HL-60 (cell line): ENCODE measurements around the gene SSTR1.
"Not testable (repeated sequence)": the region's sequence is repeated elsewhere in the genome, so short reads cannot be mapped to it uniquely, and the experiment has no call there.

Experiments
- DNase-seq, 2 experiments: peaks; one replicate each; pipeline ENCODE4 v3.0.0-alpha.2; 2010 to 2020; ENCODE audit warnings: low read depth in 1 of 2, low spot score in 1 of 2
- H3K27ac ChIP-seq: fragments of 250-450 bp; sonication (Bioruptor Pico); replicated peaks from 2 replicates; pipeline ENCODE4 v1.5.1; 2020; ENCODE audit warnings: mild to moderate bottlenecking, moderate library complexity
- H3K27me3 ChIP-seq: fragments of 250-450 bp; sonication (Bioruptor Pico); 2 replicates; pipeline ENCODE4 v1.5.1; 2021; ENCODE audit warnings: mild to moderate bottlenecking, moderate library complexity; ENCODE audit not compliant: insufficient read depth, poor library complexity, severe bottlenecking
- H3K4me3 ChIP-seq: replicated peaks from 2 replicates; pipeline ENCODE4 v1.5.1; 2011; ENCODE audit warnings: mild to moderate bottlenecking, control low read depth, low read length; ENCODE audit not compliant: insufficient read depth
- CTCF ChIP-seq: IDR thresholded peaks from one replicate; pipeline ENCODE4 v1.5.1; 2011; ENCODE audit warnings: low read length, control low read depth, inconsistent platforms; ENCODE audit not compliant: insufficient read depth
- GABPA ChIP-seq: IDR thresholded peaks from 2 replicates; pipeline ENCODE4 v1.6.1; 2012; ENCODE audit warnings: low read depth
- POLR2AphosphoS5 ChIP-seq: IDR thresholded peaks from 2 replicates; pipeline ENCODE4 v1.6.1; 2012; ENCODE audit warnings: low read depth
- SPI1 ChIP-seq: IDR thresholded peaks from 2 replicates; pipeline ENCODE4 v1.6.1; 2012; ENCODE audit warnings: low read depth, mild to moderate bottlenecking, borderline replicate concordance
- TF ChIP-seq, protein P1 (sequence below): IDR thresholded peaks from 2 replicates; pipeline ENCODE4 v1.6.1; 2012; ENCODE audit warnings: low read depth; ENCODE audit not compliant: insufficient replicate concordance

SSTR1 gene

DNA sequence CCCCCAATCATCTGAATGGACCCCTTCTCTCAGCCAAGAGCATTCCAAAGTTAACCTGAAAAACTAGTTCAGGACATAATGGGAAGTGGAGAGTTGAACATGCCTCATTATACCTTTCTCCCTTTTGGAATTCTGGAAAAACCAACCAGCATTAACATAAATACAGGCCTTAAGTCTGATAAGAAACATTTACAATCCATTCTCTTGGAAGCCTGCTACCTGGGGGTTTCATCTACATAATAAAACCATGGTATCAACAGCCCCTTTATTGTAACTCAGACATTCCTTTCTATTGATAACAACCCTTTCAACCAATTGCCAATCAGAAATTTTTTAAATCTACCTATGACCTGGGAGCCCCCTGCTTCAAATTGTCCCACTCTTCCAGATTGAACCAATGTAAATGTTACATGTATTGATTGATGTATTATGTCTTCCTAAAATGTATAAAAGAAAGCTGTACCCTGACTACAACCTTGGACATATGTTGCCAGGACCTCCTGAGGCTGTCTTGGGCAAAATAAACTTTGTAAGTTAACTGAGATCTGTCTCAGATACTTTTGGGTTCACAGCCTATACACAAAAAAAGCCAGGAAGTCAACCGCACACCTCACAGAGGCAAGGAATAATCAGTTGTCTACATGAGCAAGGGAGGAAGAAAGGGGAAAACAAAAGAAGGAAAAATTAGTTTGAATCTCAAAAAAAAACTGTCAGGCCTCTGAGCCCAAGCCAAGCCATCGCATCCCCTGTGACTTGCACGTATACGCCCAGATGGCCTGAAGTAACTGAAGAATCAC lies 17.6 kb upstream of the SSTR1 start:
- no peak for TF ChIP-seq CTCF
- TF ChIP-seq, protein P1, sequence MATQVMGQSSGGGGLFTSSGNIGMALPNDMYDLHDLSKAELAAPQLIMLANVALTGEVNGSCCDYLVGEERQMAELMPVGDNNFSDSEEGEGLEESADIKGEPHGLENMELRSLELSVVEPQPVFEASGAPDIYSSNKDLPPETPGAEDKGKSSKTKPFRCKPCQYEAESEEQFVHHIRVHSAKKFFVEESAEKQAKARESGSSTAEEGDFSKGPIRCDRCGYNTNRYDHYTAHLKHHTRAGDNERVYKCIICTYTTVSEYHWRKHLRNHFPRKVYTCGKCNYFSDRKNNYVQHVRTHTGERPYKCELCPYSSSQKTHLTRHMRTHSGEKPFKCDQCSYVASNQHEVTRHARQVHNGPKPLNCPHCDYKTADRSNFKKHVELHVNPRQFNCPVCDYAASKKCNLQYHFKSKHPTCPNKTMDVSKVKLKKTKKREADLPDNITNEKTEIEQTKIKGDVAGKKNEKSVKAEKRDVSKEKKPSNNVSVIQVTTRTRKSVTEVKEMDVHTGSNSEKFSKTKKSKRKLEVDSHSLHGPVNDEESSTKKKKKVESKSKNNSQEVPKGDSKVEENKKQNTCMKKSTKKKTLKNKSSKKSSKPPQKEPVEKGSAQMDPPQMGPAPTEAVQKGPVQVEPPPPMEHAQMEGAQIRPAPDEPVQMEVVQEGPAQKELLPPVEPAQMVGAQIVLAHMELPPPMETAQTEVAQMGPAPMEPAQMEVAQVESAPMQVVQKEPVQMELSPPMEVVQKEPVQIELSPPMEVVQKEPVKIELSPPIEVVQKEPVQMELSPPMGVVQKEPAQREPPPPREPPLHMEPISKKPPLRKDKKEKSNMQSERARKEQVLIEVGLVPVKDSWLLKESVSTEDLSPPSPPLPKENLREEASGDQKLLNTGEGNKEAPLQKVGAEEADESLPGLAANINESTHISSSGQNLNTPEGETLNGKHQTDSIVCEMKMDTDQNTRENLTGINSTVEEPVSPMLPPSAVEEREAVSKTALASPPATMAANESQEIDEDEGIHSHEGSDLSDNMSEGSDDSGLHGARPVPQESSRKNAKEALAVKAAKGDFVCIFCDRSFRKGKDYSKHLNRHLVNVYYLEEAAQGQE: no peak
- no peak for TF ChIP-seq SPI1
- no peak for TF ChIP-seq GABPA
- TF ChIP-seq POLR2AphosphoS5: no peak
- Histone ChIP-seq H3K27ac (no peak overlapping the region), H3K4me3 (no peak overlapping the region), H3K27me3 (no peaks in the 10 kb centered on the region)
- DNase-seq: no peak

- not testable (repeated sequence) for H3K27ac ChIP-seq, H3K27me3 ChIP-seq, H3K4me3 ChIP-seq, DNase-seq
Observed at GRCh38 chr14:38190846-38191245, 16.9 kb upstream of the SSTR1 start.

- not testable (repeated sequence) for H3K4me3 ChIP-seq, DNase-seq, H3K27me3 ChIP-seq, H3K27ac ChIP-seq
Observed at GRCh38 chr14:38191491-38191890, 16.2 kb upstream of the SSTR1 start.

DNA sequence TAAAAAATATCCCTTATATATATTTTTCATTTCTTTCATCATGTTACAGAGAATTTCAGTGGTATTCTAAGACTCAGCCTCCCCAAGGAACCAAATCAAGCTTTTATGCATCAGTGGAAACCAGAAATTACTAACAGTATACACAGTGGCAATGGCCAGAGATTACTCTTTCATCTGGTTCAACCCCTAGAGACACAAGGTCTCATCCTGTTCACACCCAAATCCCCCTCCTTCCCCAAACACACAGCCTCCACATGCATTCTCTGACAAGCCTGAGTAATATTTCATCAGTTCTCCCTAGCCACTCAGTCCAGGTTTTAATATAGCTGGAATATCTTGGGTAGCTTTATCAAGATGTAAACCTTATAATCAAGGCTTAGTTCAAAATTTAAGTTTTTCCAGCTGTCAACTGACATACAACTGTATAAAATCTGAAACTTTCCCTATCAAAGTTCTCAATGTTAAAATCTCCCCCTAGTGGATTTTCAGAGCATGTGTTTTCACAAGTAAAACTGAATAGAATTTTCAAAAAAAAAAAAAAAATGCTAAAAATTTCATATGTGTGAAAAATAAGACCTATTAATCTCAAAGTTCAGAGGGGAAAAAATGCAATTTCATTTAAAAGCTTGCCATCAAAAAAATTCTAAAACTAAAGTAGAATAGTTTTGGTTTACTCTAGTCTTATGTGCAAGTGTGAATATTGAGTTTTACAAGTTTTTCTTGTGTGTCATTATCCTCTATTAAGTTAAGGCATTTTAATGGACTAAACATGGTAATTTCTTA lies 10.5 kb upstream of the SSTR1 start:
- H3K4me3 ChIP-seq: no peak overlapping the region
- no peak for DNase-seq
- H3K27ac ChIP-seq: no peak overlapping the region
- TF ChIP-seq SPI1 (no peak), CTCF (no peak), GABPA (no peak), POLR2AphosphoS5 (no peak)
- TF ChIP-seq, protein P1: no peak
- no peaks in the 10 kb centered on the region for H3K27me3 ChIP-seq
